Neuronal stem cell (in vitro differentiated cells): Measurements from ENCODE around the gene DRD5. TPM values are rescaled to one million over a fixed set of nuclear protein-coding genes. Genes with fewer than 3 reads are reported as not detected.

Experiments
- small RNA-seq: library from polyadenylated mRNA; stranded (forward); fragments of <200 nt; extraction: miRNeasy Mini kit (QIAGEN cat#:217004); gene quantifications from one replicate; pipeline ENCODE3, GENCODE V24; 2013; ENCODE audit not compliant: insufficient read depth

Gene DRD5

Small RNA genes lying within 50 kb of the gene (small RNA-seq; reads per million reads assigned to genes)
- gene RNA5SP154 = not detected
